Mononuclear cell (primary cell): ENCODE measurements around the gene SAMD1. TPM values are rescaled to one million over a fixed set of nuclear protein-coding genes. Genes with fewer than 3 reads are reported as not detected.

Source experiments
- H3K27me3 ChIP-seq: 2 replicates; pipeline ENCODE4 v1.6.0; 2011; ENCODE audit warnings: low read length, control low read depth; ENCODE audit not compliant: insufficient read depth
- H3K4me1 ChIP-seq: 2 replicates; pipeline ENCODE4 v1.5.1; 2011; ENCODE audit warnings: mild to moderate bottlenecking, low read length, control low read depth; ENCODE audit not compliant: insufficient read depth
- H3K4me3 ChIP-seq: 2 replicates; pipeline ENCODE4 v1.5.1; 2011; ENCODE audit warnings: mild to moderate bottlenecking, low read length, moderate library complexity
- H3K9me3 ChIP-seq: 2 replicates; pipeline ENCODE4 v1.5.1; 2011; ENCODE audit warnings: low read depth, mild to moderate bottlenecking, control low read depth, low read length
- total RNA-seq: library from RNA; depleted of rRNA; stranded (reverse); fragments of >200 nt; gene quantifications from one replicate; pipeline ENCODE4 v1.2.3, GENCODE V29; 2012

SAMD1 gene
- total RNA-seq, 1 donor: 22.2 TPM

GRCh38 chr19:14117668-14118164 is 27.2 kb upstream of the SAMD1 start, which contains the start of gene PRKACA:
TSS of gene PRKACA (minus strand) at chr19:14117762. CDS start at chr19:14117547, 215 bp downstream.
- Histone ChIP-seq H3K4me1 (peaks cover 68% of the 10 kb centered on the region), H3K4me3 (peak within 1 kb of the TSS; percentile 70), H3K9me3 (no peaks in the 10 kb centered on the region), H3K27me3 (no peaks in the 10 kb centered on the region)

- H3K9me3 ChIP-seq: no peaks in the 10 kb centered on the region
- H3K4me1 ChIP-seq: peaks cover 75% of the 10 kb centered on the region
- H3K27me3 ChIP-seq: no peaks in the 10 kb centered on the region
- peak overlapping the region; percentile 70 for H3K4me3 ChIP-seq
These were observed 26.5 kb upstream of the SAMD1 start for GRCh38 chr19:14116918-14117578.

GRCh38 chr19:14116525-14116917 is 26.0 kb upstream of the SAMD1 start:
- H3K4me1 ChIP-seq: peaks cover 75% of the 10 kb centered on the region

GRCh38 chr19:14115756-14116155 is 25.2 kb upstream of the SAMD1 start:
- no peaks in the 10 kb centered on the region for H3K27me3 ChIP-seq
- peaks cover 75% of the 10 kb centered on the region for H3K4me1 ChIP-seq
- H3K9me3 ChIP-seq: no peaks in the 10 kb centered on the region
- H3K4me3 ChIP-seq: no peak overlapping the region

More at GRCh38 chr19:14116525-14116917, 26.0 kb upstream of the SAMD1 start:
- H3K4me3 ChIP-seq: peak overlapping the region; percentile 70
- H3K9me3 ChIP-seq: no peaks in the 10 kb centered on the region
- no peaks in the 10 kb centered on the region for H3K27me3 ChIP-seq

- no peak overlapping the region for H3K4me3 ChIP-seq
- H3K4me1 ChIP-seq: peaks cover 67% of the 10 kb centered on the region
- H3K27me3 ChIP-seq: no peaks in the 10 kb centered on the region
- H3K9me3 ChIP-seq: no peaks in the 10 kb centered on the region
These were observed 24.3 kb upstream of the SAMD1 start for GRCh38 chr19:14114854-14115253.

- Histone ChIP-seq H3K9me3 (no peaks in the 10 kb centered on the region), H3K4me1 (peaks cover 63% of the 10 kb centered on the region), H3K27me3 (no peaks in the 10 kb centered on the region), H3K4me3 (no peak overlapping the region)
These were observed 23.9 kb upstream of the SAMD1 start for GRCh38 chr19:14114439-14114838.

- Histone ChIP-seq H3K9me3 (no peaks in the 10 kb centered on the region), H3K27me3 (no peaks in the 10 kb centered on the region), H3K4me1 (peaks cover 57% of the 10 kb centered on the region), H3K4me3 (no peak overlapping the region)
These were observed 23.3 kb upstream of the SAMD1 start for GRCh38 chr19:14113762-14114414.

GRCh38 chr19:14112809-14113385 is 22.3 kb upstream of the SAMD1 start:
- Histone ChIP-seq H3K4me1 (peaks cover 50% of the 10 kb centered on the region), H3K4me3 (no peak overlapping the region)

GRCh38 chr19:14112051-14112808 is 21.7 kb upstream of the SAMD1 start:
- Histone ChIP-seq H3K27me3 (no peaks in the 10 kb centered on the region), H3K4me3 (no peak overlapping the region), H3K9me3 (no peaks in the 10 kb centered on the region), H3K4me1 (peaks cover 50% of the 10 kb centered on the region)

More at GRCh38 chr19:14112809-14113385, 22.3 kb upstream of the SAMD1 start:
- no peaks in the 10 kb centered on the region for H3K27me3 ChIP-seq
- no peaks in the 10 kb centered on the region for H3K9me3 ChIP-seq

GRCh38 chr19:14111486-14111885 is 20.9 kb upstream of the SAMD1 start:
- Histone ChIP-seq H3K4me1 (peaks cover 44% of the 10 kb centered on the region), H3K4me3 (no peak overlapping the region), H3K9me3 (no peaks in the 10 kb centered on the region), H3K27me3 (no peaks in the 10 kb centered on the region)

GRCh38 chr19:14110650-14111049 is 20.1 kb upstream of the SAMD1 start:
- Histone ChIP-seq H3K4me3 (no peak overlapping the region), H3K4me1 (peaks cover 36% of the 10 kb centered on the region), H3K9me3 (no peaks in the 10 kb centered on the region), H3K27me3 (no peaks in the 10 kb centered on the region)

- no peaks in the 10 kb centered on the region for H3K27me3 ChIP-seq
- H3K4me1 ChIP-seq: peaks cover 7% of the 10 kb centered on the region
- no peaks in the 10 kb centered on the region for H3K9me3 ChIP-seq
- no peak overlapping the region for H3K4me3 ChIP-seq
These were observed 17.3 kb upstream of the SAMD1 start for GRCh38 chr19:14107581-14108461.

- H3K9me3 ChIP-seq: no peaks in the 10 kb centered on the region
- no peak overlapping the region for H3K4me3 ChIP-seq
- H3K27me3 ChIP-seq: no peaks in the 10 kb centered on the region
- no peaks in the 10 kb centered on the region for H3K4me1 ChIP-seq
These were observed 16.3 kb upstream of the SAMD1 start for GRCh38 chr19:14106840-14107239.

GRCh38 chr19:14105680-14106079 is 15.1 kb upstream of the SAMD1 start:
- Histone ChIP-seq H3K4me1 (no peaks in the 10 kb centered on the region), H3K9me3 (no peaks in the 10 kb centered on the region), H3K27me3 (no peaks in the 10 kb centered on the region), H3K4me3 (no peak overlapping the region)
